IMR-90 (cell line): Measurements from ENCODE around the gene SHISA3. TPM values are rescaled to one million over a fixed set of nuclear protein-coding genes. Genes with fewer than 3 reads are reported as not detected.

Experiments
- ATAC-seq: fragments of 200-7000 bp; cut with Tn5 transposase; 2 replicates; pipeline ENCODE4 v1.9.1; 2020; ENCODE audit warnings: low read depth, mild to moderate bottlenecking, moderate library complexity
- BruUV-seq: library from RNA; stranded (reverse); fragments of 400-500 nt; replicated peaks from 2 replicates; lab custom pipeline; 2021; lab: Mats Ljungman, UMichigan
- CTCF ChIA-PET: fragments of 300-600 bp; formaldehyde crosslinking; extraction: SDS; loops from one replicate; lab custom pipeline; 2021; ENCODE audit warnings: antibody characterized with exemption; lab: Yijun Ruan, JAX
- POLR2A ChIA-PET: fragments of 300-600 bp; sonication (Branson Sonifier 250); formaldehyde crosslinking; loops from one replicate; lab custom pipeline; 2022; ENCODE audit warnings: antibody characterized with exemption; ENCODE audit not compliant: unreplicated experiment; lab: Charles Lee
- DNase-seq: peaks from one replicate; pipeline ENCODE4 v3.0.0; 2013
- H2AFZ ChIP-seq: replicated peaks from 2 replicates; pipeline ENCODE3; 2013; ENCODE audit warnings: low read length, mild to moderate bottlenecking; ENCODE audit not compliant: poor library complexity
- H2AK5ac ChIP-seq: 2 replicates; pipeline ENCODE4 v1.6.1; 2013; ENCODE audit warnings: low read depth, low read length, inconsistent platforms
- H2AK9ac ChIP-seq: replicated peaks from 2 replicates; pipeline ENCODE3; 2013; ENCODE audit warnings: mild to moderate bottlenecking, low read depth, low read length, moderate library complexity; ENCODE audit not compliant: poor library complexity
- H2BK120ac ChIP-seq: 2 replicates; pipeline ENCODE4 v1.6.1; 2013; ENCODE audit warnings: low read depth, low read length, inconsistent platforms
- H2BK15ac ChIP-seq: 3 replicates; pipeline ENCODE4 v1.6.1; 2013; ENCODE audit warnings: low read depth, low read length, inconsistent platforms
- H2BK20ac ChIP-seq: 2 replicates; pipeline ENCODE4 v1.6.1; 2013; ENCODE audit warnings: low read depth, mild to moderate bottlenecking, inconsistent platforms, low read length, moderate library complexity
- H2BK5ac ChIP-seq: 2 replicates; pipeline ENCODE4 v1.6.1; 2013; ENCODE audit warnings: mild to moderate bottlenecking, low read depth, low read length, inconsistent platforms; ENCODE audit not compliant: poor library complexity, severe bottlenecking
- H3K14ac ChIP-seq: replicated peaks from 2 replicates; pipeline ENCODE4 v1.6.1; 2013; ENCODE audit warnings: low read depth, low read length, inconsistent platforms
- H3K18ac ChIP-seq: 2 replicates; pipeline ENCODE4 v1.6.1; 2013; ENCODE audit warnings: low read depth, low read length, control low read depth
- H3K23ac ChIP-seq: 2 replicates; pipeline ENCODE4 v1.6.1; 2013; ENCODE audit warnings: low read depth, low read length, inconsistent platforms
- H3K27ac ChIP-seq: 2 replicates; pipeline ENCODE4 v1.5.1; 2013; ENCODE audit warnings: mild to moderate bottlenecking, control low read depth, low read length; ENCODE audit not compliant: insufficient read depth
- H3K27me3 ChIP-seq: 2 replicates; pipeline ENCODE4 v1.6.1; 2013; ENCODE audit warnings: low read length; ENCODE audit not compliant: control insufficient read depth, insufficient read depth
- H3K36me3 ChIP-seq: 2 replicates; pipeline ENCODE4 v1.6.1; 2013; ENCODE audit warnings: low read length, mixed read lengths; ENCODE audit not compliant: control insufficient read depth, insufficient read depth
- H3K4ac ChIP-seq: 2 replicates; pipeline ENCODE4 v1.6.1; 2013; ENCODE audit warnings: low read depth, low read length, inconsistent platforms
- H3K4me1 ChIP-seq: 2 replicates; pipeline ENCODE4 v1.6.1; 2013; ENCODE audit warnings: low read length, mixed read lengths; ENCODE audit not compliant: control insufficient read depth, insufficient read depth
- H3K4me2 ChIP-seq: 2 replicates; pipeline ENCODE4 v1.6.1; 2013; ENCODE audit warnings: low read depth, mild to moderate bottlenecking, control low read depth, low read length, moderate library complexity
- H3K4me3 ChIP-seq: 2 replicates; pipeline ENCODE4 v1.5.1; 2013; ENCODE audit warnings: low read depth, mild to moderate bottlenecking, control low read depth, low read length, moderate library complexity; ENCODE audit not compliant: insufficient read depth
- H3K56ac ChIP-seq: 2 replicates; pipeline ENCODE4 v1.6.1; 2013; ENCODE audit warnings: low read length, inconsistent platforms; ENCODE audit not compliant: insufficient read depth; ENCODE audit errors: extremely low read depth
- H3K79me1 ChIP-seq, 2 experiments: 2 replicates each; pipeline ENCODE4 v1.6.1; 2013; ENCODE audit warnings: low read length in 2 of 2, inconsistent platforms in 1 of 2, low read depth in 1 of 2
- H3K9ac ChIP-seq: 2 replicates; pipeline ENCODE4 v1.6.1; 2013; ENCODE audit warnings: low read depth, low read length, control low read depth
- H3K9me1 ChIP-seq: 2 replicates; pipeline ENCODE4 v1.6.1; 2013; ENCODE audit warnings: low read length, inconsistent platforms; ENCODE audit not compliant: insufficient read depth
- H3K9me3 ChIP-seq: 2 replicates; pipeline ENCODE4 v1.6.1; 2013; ENCODE audit warnings: low read length; ENCODE audit not compliant: control insufficient read depth, insufficient read depth
- H4K20me1 ChIP-seq: 2 replicates; pipeline ENCODE4 v1.6.1; 2013; ENCODE audit warnings: low read length, inconsistent platforms; ENCODE audit not compliant: insufficient read depth
- H4K5ac ChIP-seq: 2 replicates; pipeline ENCODE4 v1.6.1; 2013; ENCODE audit warnings: mild to moderate bottlenecking, low read depth, low read length, control low read depth
- H4K8ac ChIP-seq, 2 experiments: 2 replicates each; pipeline ENCODE4 v1.6.1; 2013; ENCODE audit warnings: low read depth in 2 of 2, low read length in 2 of 2, control low read depth in 1 of 2, inconsistent platforms in 1 of 2
- H4K91ac ChIP-seq: 2 replicates; pipeline ENCODE4 v1.6.1; 2013; ENCODE audit warnings: low read depth, low read length, inconsistent platforms; ENCODE audit not compliant: insufficient read depth
- CEBPB ChIP-seq: IDR thresholded peaks from 2 replicates; pipeline ENCODE4 v1.6.1; 2012; ENCODE audit warnings: low read depth, low read length, improper control_type of control experiment
- RCOR1 ChIP-seq: IDR thresholded peaks from 2 replicates; pipeline ENCODE4 v1.6.1; 2012; ENCODE audit warnings: mild to moderate bottlenecking, low read length, improper control_type of control experiment; ENCODE audit not compliant: insufficient replicate concordance
- RFX5 ChIP-seq: IDR thresholded peaks from 2 replicates; pipeline ENCODE4 v1.8.0; 2012; ENCODE audit warnings: low read depth, mild to moderate bottlenecking, low read length, moderate library complexity
- WGBS, 2 experiments: methylation state at CpG; one replicate each; pipeline versions ENCODE4 v1.1.5 to v1.1.7; 2013; ENCODE audit warnings: missing lambda C conversion rate in 2 of 2; ENCODE audit not compliant: insufficient read length in 1 of 2; ENCODE audit errors: extremely low coverage in 2 of 2; 5-methylcytosine and 5-hydroxymethylcytosine counted together
- dilution Hi-C: fragments of 300-500 bp; cut with HindIII; formaldehyde crosslinking; loops from one replicate; pipeline ENCODE4 v1.14.3; 2018; ENCODE audit warnings: low sequenced_read_pairs; ENCODE audit not compliant: unreplicated experiment
- in situ Hi-C: fragments of 300-500 bp; cut with MboI; formaldehyde crosslinking; loops from 3 replicates; pipeline ENCODE4 v1.14.3; 2019; ENCODE audit warnings: low sequenced_read_pairs, inconsistent platforms, mixed read lengths
- intact Hi-C: fragments of 100-400 bp; cut with micrococcal nuclease; formaldehyde crosslinking; loops from 2 replicates; pipeline ENCODE4 v1.10.0; 2022
- polyA plus RNA-seq, 3 experiments: library from polyadenylated mRNA; depleted of rRNA; stranded (reverse); fragments of >200 nt; gene quantifications; 2 replicates each; pipeline ENCODE4 v1.2.3, GENCODE V29; 2012; ENCODE audit warnings: low replicate concordance in 1 of 3
- total RNA-seq: library from RNA; depleted of rRNA; stranded (reverse); fragments of >200 nt; gene quantifications from 2 replicates; pipeline ENCODE4 v1.2.3, GENCODE V29; 2012

The SHISA3 gene
- total and polyA plus RNA-seq, 2 of the 4 experiments (the other 2 are of a cell fraction): 0.18 to 0.77 TPM

DNA sequence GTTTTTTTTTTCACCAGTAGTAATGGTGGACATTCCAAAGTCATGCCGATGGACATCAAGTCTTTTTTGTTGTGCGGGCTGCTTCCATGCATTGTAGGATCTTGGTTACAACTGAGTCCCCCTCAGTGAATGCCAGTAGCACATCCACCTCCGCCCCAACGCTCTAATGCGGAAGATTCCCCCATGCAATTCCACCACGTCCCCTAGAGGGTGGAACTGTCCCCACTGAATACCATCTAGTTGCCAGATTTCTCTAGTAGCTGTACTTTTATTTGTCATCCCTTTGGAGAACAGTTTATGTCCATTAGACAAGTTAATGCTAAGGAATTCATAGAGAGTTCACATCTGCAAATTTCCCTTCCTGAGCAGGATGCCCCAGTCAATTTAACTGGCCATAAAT, 6.7 kb downstream of the SHISA3 start:
- dilution Hi-C loops: no loop called here
- H4K5ac ChIP-seq: no peak overlapping the region
- in situ Hi-C loops: no loop called here
- H2BK120ac ChIP-seq: no peak overlapping the region
- ATAC-seq: no peak
- H3K14ac ChIP-seq: no peak overlapping the region
- H3K27me3 ChIP-seq: no peaks in the 10 kb centered on the region
- intact Hi-C loops: no loop called here
- H3K27ac ChIP-seq: no peak overlapping the region
- no peak overlapping the region for H2BK20ac ChIP-seq
- no peak overlapping the region for H2AFZ ChIP-seq
- H3K23ac ChIP-seq: no peak overlapping the region
- no peak overlapping the region for H3K56ac ChIP-seq
- H3K9me1 ChIP-seq: no peaks in the 10 kb centered on the region
- no peak overlapping the region for H2AK9ac ChIP-seq
- no peaks in the 10 kb centered on the region for H4K20me1 ChIP-seq
- H2BK15ac ChIP-seq: no peak overlapping the region
- H4K91ac ChIP-seq: no peak overlapping the region
- no peak overlapping the region for H2AK5ac ChIP-seq
- H2BK5ac ChIP-seq: no peak overlapping the region
- no peak for DNase-seq
- no peaks in the 10 kb centered on the region; a peak in 1 of 4 replicates for H3K79me1 ChIP-seq
- no peak for TF ChIP-seq RFX5
- no peak for TF ChIP-seq CEBPB
- TF ChIP-seq RCOR1: no peak
- no peak overlapping the region for H3K4ac ChIP-seq
- H3K4me2 ChIP-seq: no peak overlapping the region
- no peak overlapping the region for H4K8ac ChIP-seq
- H3K4me3 ChIP-seq: no peak overlapping the region
- H3K18ac ChIP-seq: no peak overlapping the region
- H3K4me1 ChIP-seq: no peaks in the 10 kb centered on the region
- WGBS, 2 experiments: 100% methylated on average over 3 of the region's 6 CpGs; no CpG with 5 or more reads in 1 of the 2 experiments
- no peaks in the 10 kb centered on the region for H3K9me3 ChIP-seq
- H3K9ac ChIP-seq: no peak overlapping the region
- POLR2A ChIA-PET: no interaction called here
- CTCF ChIA-PET: no interaction called here
- BruUV-seq: no TSS peak
- peaks cover 19% of the 10 kb centered on the region; the same call in 1 of the 2 replicates for H3K36me3 ChIP-seq
